Pancreas (tissue), 10 donors: Measurements from ENCODE around the gene UTS2R. TPM values are rescaled to one million over a fixed set of nuclear protein-coding genes. Genes with fewer than 3 reads are reported as not detected.

Experiments
- ATAC-seq, 4 donors: fragments of 200-7000 bp; cut with Tn5 transposase; one replicate each; pipeline versions ENCODE4 v1.8.0 to v1.9.1; 2020; ENCODE audit warnings: mild to moderate bottlenecking in 4 of 4, moderate library complexity in 4 of 4
- DNase-seq, 6 donors: peaks; one replicate each; pipeline ENCODE4 v3.0.0-alpha.2; 2020
- FAIRE-seq: peaks from 2 replicates; lab custom pipeline; 2012; peaks lifted over from hg19 to GRCh38; lab: Jason Lieb, UNC
- H3K27ac ChIP-seq, 4 donors: fragments of 200-600 bp; sonication (generic); 1 replicate in 3 of 4; 2 replicates in 1 of 4; pipeline versions ENCODE4 v1.5.0 to v1.8.0; 2020
- H3K27me3 ChIP-seq, 4 donors: fragments of 200-600 bp; one replicate each; pipeline ENCODE4 v1.8.0; 2021
- H3K36me3 ChIP-seq, 3 donors: fragments of 200-600 bp; sonication (generic) in 1 of 3; one replicate each; pipeline versions ENCODE4 v1.5.0 to v1.8.0; 2020 to 2021
- H3K4me1 ChIP-seq, 3 donors: fragments of 200-600 bp; one replicate each; pipeline ENCODE4 v1.8.0; 2021
- H3K4me3 ChIP-seq, 4 donors: fragments of 200-600 bp; sonication (generic) in 2 of 4; one replicate each; pipeline versions ENCODE4 v1.5.0 to v1.8.0; 2020 to 2021
- H3K9me3 ChIP-seq, 4 donors: fragments of 200-600 bp; one replicate each; pipeline ENCODE4 v1.8.0; 2021
- CTCF ChIP-seq, 4 donors: fragments of 200-600 bp; sonication (generic) in 3 of 4; IDR thresholded peaks; one replicate each; pipeline versions ENCODE4 v1.5.0 to v1.8.0; 2021; ENCODE audit warnings: antibody characterized with exemption in 4 of 4
- WGBS, 2 donors: extraction: QIAGEN DNeasy Blood & Tissue Kit; methylation state at CpG; one replicate each; pipeline ENCODE4 v1.1.7; 2013; 5-methylcytosine and 5-hydroxymethylcytosine counted together
- intact Hi-C, 3 donors: fragments of 100-400 bp; cut with DNase I; formaldehyde crosslinking; loops; one replicate each; pipeline versions ENCODE4 v1.11.1 to v1.14.2; 2022
- polyA plus RNA-seq, 2 donors: library from polyadenylated mRNA; stranded (reverse); fragments of 200-250 nt; gene quantifications; one replicate each; pipeline ENCODE4 v1.2.3, GENCODE V29; 2013
- total RNA-seq, 6 donors: library from RNA; stranded (reverse); fragmentation: NEBNext Ultra II Directional in 4 of 6; extraction: Animal tissue kit (Norgen Biotek cat#: 25700) in 4 of 6; gene quantifications; one replicate each; pipeline versions ENCODE4 v1.2.1 to v1.2.4, GENCODE V29; 2021 to 2023
- donor health status: healthy with polysubstance abuse.
- donor health status: DM: no; HTN: no; CAD: no; lungs with moderate emphysema.
- donor health status: DM: no; HTN: no; CAD: no.
- donor health status: control.
- donor health status: control.
- donor health status: Bipolar disorder and iron deficiency.
- donor health status: DM: yes; HTN: yes; CAD: no.
- donor health status: DM: no; HTN: no; CAD: no.
- donor health status: DM: no; HTN: no; CAD: no.
- donor health status: DM: yes; HTN: yes; CAD: no.

Gene UTS2R
- total and polyA plus RNA-seq, 8 donors: 0.37 to 0.87 (median 0.74) TPM; not detected in 5

GRCh38 chr17:82361885-82362633 is 9.5 kb upstream of the UTS2R start:
- H3K4me1 ChIP-seq: peaks cover 0 to 1% (median 0%) of the 10 kb centered on the region in 3 donors
- intact Hi-C loops: no loop called here
- H3K27me3 ChIP-seq: no peaks in the 10 kb centered on the region
- no peak for ATAC-seq
- no peak overlapping the region for H3K27ac ChIP-seq
- 85 to 92% methylated on average over 6 of the region's 6 CpGs for WGBS, 2 donors
- no peak overlapping the region for H3K4me3 ChIP-seq
- DNase-seq: no peak
- FAIRE-seq: no peak
- no peaks in the 10 kb centered on the region for H3K9me3 ChIP-seq
- TF ChIP-seq CTCF (IDR thresholded peaks at IDR 0.05): no peak
- H3K36me3 ChIP-seq: no peaks in the 10 kb centered on the region

- no peak for ATAC-seq
These were observed 5.8 kb upstream of the UTS2R start for GRCh38 chr17:82365606-82366295.

GRCh38 chr17:82366749-82367148 is 4.8 kb upstream of the UTS2R start:
- ATAC-seq (no peak), FAIRE-seq (no peak), DNase-seq (no peak)
- Histone ChIP-seq H3K4me3 (no peak overlapping the region), H3K27me3 (peaks cover 0 to 7% (median 0%) of the 10 kb centered on the region in 4 donors), H3K4me1 (peaks cover 0 to 10% (median 7%) of the 10 kb centered on the region in 3 donors), H3K36me3 (no peaks in the 10 kb centered on the region), H3K9me3 (no peaks in the 10 kb centered on the region), H3K27ac (no peak overlapping the region)
- TF ChIP-seq CTCF (IDR thresholded peaks at IDR 0.05): no peak
- WGBS, 2 donors: 81 to 86% methylated on average over 7 of the region's 7 CpGs
- intact Hi-C loops: no loop called here

More at GRCh38 chr17:82365606-82366295, 5.8 kb upstream of the UTS2R start:
- Histone ChIP-seq H3K4me1 (peaks cover 0 to 2% (median 1%) of the 10 kb centered on the region in 3 donors), H3K27ac (no peak overlapping the region), H3K36me3 (no peaks in the 10 kb centered on the region), H3K9me3 (no peaks in the 10 kb centered on the region), H3K27me3 (no peaks in the 10 kb centered on the region), H3K4me3 (no peak overlapping the region)
- 79 to 80% methylated on average over 6 of the region's 6 CpGs for WGBS, 2 donors
- DNase-seq (no peak), FAIRE-seq (no peak)
- intact Hi-C loops: no loop called here
- no peak for TF ChIP-seq CTCF (IDR thresholded peaks at IDR 0.05)

- Histone ChIP-seq H3K36me3 (no peaks in the 10 kb centered on the region), H3K27ac (no peak overlapping the region), H3K9me3 (no peaks in the 10 kb centered on the region), H3K27me3 (peaks cover 0 to 7% (median 0%) of the 10 kb centered on the region in 4 donors), H3K4me1 (peaks cover 0 to 10% (median 7%) of the 10 kb centered on the region in 3 donors), H3K4me3 (no peak overlapping the region)
- no peak for TF ChIP-seq CTCF (IDR thresholded peaks at IDR 0.05)
- FAIRE-seq: no peak
- DNase-seq: no peak
- WGBS, 2 donors: 92 to 93% methylated on average over 14 of the region's 14 CpGs
- no peak for ATAC-seq
- intact Hi-C loops: no loop called here
These were observed 3.6 kb upstream of the UTS2R start for GRCh38 chr17:82367724-82368524.
